HepG2 (cell line): ENCODE results near the gene KHK. TPM values are rescaled to one million over a fixed set of nuclear protein-coding genes. Genes with fewer than 3 reads are reported as not detected.

Source experiments
- CENPX ChIP-seq: sonication (generic); formaldehyde crosslinking; IDR thresholded peaks from 2 replicates; pipeline ENCODE4 v1.9.0; 2021; ENCODE audit warnings: mild to moderate bottlenecking, missing genetic modification reagents, moderate library complexity
- GMEB1 ChIP-seq: sonication (generic); formaldehyde crosslinking; IDR thresholded peaks from 2 replicates; pipeline ENCODE4 v1.5.1; 2020; ENCODE audit warnings: missing genetic modification reagents, mild to moderate bottlenecking, borderline replicate concordance
- HNF1B ChIP-seq: sonication (generic); formaldehyde crosslinking; IDR thresholded peaks from 2 replicates; pipeline ENCODE4 v1.5.1; 2020; ENCODE audit warnings: mild to moderate bottlenecking, moderate library complexity, missing genetic modification reagents
- HOXA9 ChIP-seq: sonication (generic); formaldehyde crosslinking; IDR thresholded peaks from 2 replicates; pipeline ENCODE4 v1.8.1; 2022; ENCODE audit warnings: missing genetic modification reagents, mild to moderate bottlenecking, moderate library complexity, borderline replicate concordance
- NR3C1 ChIP-seq: sonication (generic); formaldehyde crosslinking; IDR thresholded peaks from 2 replicates; pipeline ENCODE4 v1.4.0; 2020; ENCODE audit warnings: missing genetic modification reagents
- RXRB ChIP-seq: IDR thresholded peaks from 2 replicates; pipeline ENCODE4 v1.6.1; 2016; ENCODE audit warnings: borderline replicate concordance, missing genetic modification reagents, missing compliant biosample characterization
- SMARCC2 ChIP-seq: fragments of 450-650 bp; IDR thresholded peaks from 2 replicates; pipeline ENCODE4 v1.6.1; 2017; ENCODE audit warnings: antibody characterized with exemption, mild to moderate bottlenecking
- SMC3 ChIP-seq: IDR thresholded peaks from 2 replicates; pipeline ENCODE4 v1.6.1; 2011; ENCODE audit warnings: low read length, improper control_type of control experiment
- TCF12 ChIP-seq, 2 experiments: fragments of 450-650 bp in 1 of 2; sonication (generic) in 1 of 2; formaldehyde crosslinking in 1 of 2; IDR thresholded peaks; 2 replicates each; pipeline versions ENCODE4 v1.6.1 to v1.8.0; 2017 to 2022; ENCODE audit warnings: antibody characterized with exemption in 1 of 2, mild to moderate bottlenecking in 1 of 2, missing genetic modification reagents in 1 of 2, moderate library complexity in 1 of 2
- TGIF2 ChIP-seq: IDR thresholded peaks from 2 replicates; pipeline ENCODE4 v1.6.1; 2016; ENCODE audit warnings: control low read depth, missing compliant biosample characterization
- TRIM22 ChIP-seq: fragments of 450-650 bp; IDR thresholded peaks from 2 replicates; pipeline ENCODE4 v1.6.1; 2017
- ZFX ChIP-seq: sonication (generic); formaldehyde crosslinking; IDR thresholded peaks from 2 replicates; pipeline ENCODE4 v1.4.0; 2020; ENCODE audit warnings: mild to moderate bottlenecking, low read depth, missing genetic modification reagents, moderate library complexity
- ZNF136 ChIP-seq: sonication (generic); formaldehyde crosslinking; IDR thresholded peaks from 2 replicates; pipeline ENCODE4 v1.8.1; 2022; ENCODE audit warnings: low read depth, mild to moderate bottlenecking, moderate library complexity, missing genetic modification reagents
- ZNF160 ChIP-seq: sonication (generic); formaldehyde crosslinking; IDR thresholded peaks from 2 replicates; pipeline ENCODE4 v1.8.0; 2022; ENCODE audit warnings: mild to moderate bottlenecking, inconsistent platforms, missing genetic modification reagents
- ZNF296 ChIP-seq: sonication (generic); formaldehyde crosslinking; conservative IDR thresholded peaks from 2 replicates; pipeline ENCODE4 v1.5.0; 2020; ENCODE audit warnings: mild to moderate bottlenecking, missing genetic modification reagents
- ZNF335 ChIP-seq: sonication (generic); formaldehyde crosslinking; IDR thresholded peaks from 2 replicates; pipeline ENCODE4 v1.4.0; 2020; ENCODE audit warnings: missing genetic modification reagents
- ZNF343 ChIP-seq: sonication (generic); formaldehyde crosslinking; IDR thresholded peaks from 2 replicates; pipeline ENCODE4 v1.4.0; 2020; ENCODE audit warnings: mild to moderate bottlenecking, missing genetic modification reagents
- ZNF746 ChIP-seq: sonication (generic); formaldehyde crosslinking; IDR thresholded peaks from 2 replicates; pipeline ENCODE4 v1.8.0; 2022; ENCODE audit warnings: mild to moderate bottlenecking, missing genetic modification reagents
- ZNF790 ChIP-seq: sonication (generic); formaldehyde crosslinking; IDR thresholded peaks from 2 replicates; pipeline ENCODE4 v1.8.0; 2022; ENCODE audit warnings: missing genetic modification reagents, mild to moderate bottlenecking, borderline replicate concordance
- ZSCAN29 ChIP-seq: sonication (generic); formaldehyde crosslinking; conservative IDR thresholded peaks from 2 replicates; pipeline ENCODE4 v1.4.0; 2020; ENCODE audit warnings: mild to moderate bottlenecking, missing genetic modification reagents
- polyA plus RNA-seq, 8 experiments: library from polyadenylated mRNA; depleted of rRNA in 3 of 8; stranded (reverse) in 7 of 8; unstranded in 1 of 8; fragments of >200 nt; fragmentation: Illumina TruSeq in 4 of 8; extraction: Trizol in 4 of 8; gene quantifications; 2 replicates each; pipeline versions ENCODE4 v1.2.1 to v1.2.3, GENCODE V29; 2011 to 2016; ENCODE audit warnings: low read depth in 4 of 8, missing spikeins in 1 of 8, mixed read lengths in 1 of 8; ENCODE audit not compliant: insufficient read depth in 1 of 8
- total RNA-seq, 5 experiments: library from RNA; depleted of rRNA; stranded (reverse); fragments of >200 nt; fragmentation: Illumina TruSeq; extraction: Trizol; gene quantifications; 2 replicates each; pipeline ENCODE4 v1.2.3, GENCODE V29; 2016; ENCODE audit warnings: low read depth in 1 of 5
- TF ChIP-seq, protein P1 (sequence below): sonication (generic); formaldehyde crosslinking; IDR thresholded peaks from 2 replicates; pipeline ENCODE4 v1.4.0; 2020; ENCODE audit warnings: missing genetic modification reagents

Gene KHK
- total and polyA plus RNA-seq, 2 of the 13 experiments (the other 11 are each of a cell fraction or from before 2014, with no cell fraction given): 40.9 to 99.2 TPM

DNA sequence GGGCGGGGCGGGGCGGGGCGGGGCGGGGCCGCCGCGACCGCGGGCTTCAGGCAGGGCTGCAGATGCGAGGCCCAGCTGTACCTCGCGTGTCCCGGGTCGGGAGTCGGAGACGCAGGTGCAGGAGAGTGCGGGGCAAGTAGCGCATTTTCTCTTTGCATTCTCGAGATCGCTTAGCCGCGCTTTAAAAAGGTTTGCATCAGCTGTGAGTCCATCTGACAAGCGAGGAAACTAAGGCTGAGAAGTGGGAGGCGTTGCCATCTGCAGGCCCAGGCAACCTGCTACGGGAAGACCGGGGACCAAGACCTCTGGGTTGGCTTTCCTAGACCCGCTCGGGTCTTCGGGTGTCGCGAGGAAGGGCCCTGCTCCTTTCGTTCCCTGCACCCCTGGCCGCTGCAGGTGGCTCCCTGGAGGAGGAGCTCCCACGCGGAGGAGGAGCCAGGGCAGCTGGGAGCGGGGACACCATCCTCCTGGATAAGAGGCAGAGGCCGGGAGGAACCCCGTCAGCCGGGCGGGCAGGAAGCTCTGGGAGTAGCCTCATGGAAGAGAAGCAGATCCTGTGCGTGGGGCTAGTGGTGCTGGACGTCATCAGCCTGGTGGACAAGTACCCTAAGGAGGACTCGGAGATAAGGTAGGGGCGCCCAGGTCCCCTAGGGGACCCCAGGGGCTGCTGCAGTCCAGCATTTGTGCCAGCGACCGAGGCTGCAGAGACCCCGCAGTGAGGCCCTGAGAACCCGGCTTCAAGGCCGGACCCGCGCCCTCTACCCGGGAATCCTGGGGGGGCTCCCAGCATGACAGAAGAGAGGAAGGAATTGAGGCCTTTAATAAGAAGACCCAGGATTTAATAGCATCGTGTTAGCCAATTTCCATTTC, at the start of gene KHK (continued):
- TF ChIP-seq GMEB1 (CRISPR knock-in tag) (peak; percentile 54; the same call in 1 of the 2 replicates), TRIM22 (no peak), ZNF160 (CRISPR knock-in tag) (no peak), ZNF790 (CRISPR knock-in tag) (peak; percentile 67; the same call in 1 of the 2 replicates), CENPX (no peak), ZNF335 (CRISPR knock-in tag) (0 out of 2 replicates have a peak, but pooled peaks have one; percentile 52), SMARCC2 (no peak), ZNF343 (CRISPR knock-in tag) (peak; percentile 66; the same call in 1 of the 2 replicates), NR3C1 (CRISPR knock-in tag) (no peak), HOXA9 (0 out of 2 replicates have a peak, but pooled peaks have one; percentile 54), RXRB (no peak), HNF1B (CRISPR knock-in tag) (peak; percentile 19; the same call in 1 of the 2 replicates), SMC3 (no peak), ZNF746 (CRISPR knock-in tag) (no peak), ZNF136 (no peak; the same call in 1 of the 2 replicates), TCF12 (IDR thresholded peaks at IDR 0.05) (no peak), TCF12 (CRISPR knock-in tag; IDR thresholded peaks at IDR 0.05) (peak; percentile 76; the same call in 1 of the 2 replicates), ZSCAN29 (CRISPR knock-in tag) (0 out of 2 replicates have a peak, but pooled peaks have one; percentile 11), ZFX (CRISPR knock-in tag) (peak; percentile 87), ZNF296 (CRISPR knock-in tag) (no peak), TGIF2 (CRISPR knock-in tag) (no peak; the same call in 1 of the 2 replicates)
- TF ChIP-seq, protein P1, sequence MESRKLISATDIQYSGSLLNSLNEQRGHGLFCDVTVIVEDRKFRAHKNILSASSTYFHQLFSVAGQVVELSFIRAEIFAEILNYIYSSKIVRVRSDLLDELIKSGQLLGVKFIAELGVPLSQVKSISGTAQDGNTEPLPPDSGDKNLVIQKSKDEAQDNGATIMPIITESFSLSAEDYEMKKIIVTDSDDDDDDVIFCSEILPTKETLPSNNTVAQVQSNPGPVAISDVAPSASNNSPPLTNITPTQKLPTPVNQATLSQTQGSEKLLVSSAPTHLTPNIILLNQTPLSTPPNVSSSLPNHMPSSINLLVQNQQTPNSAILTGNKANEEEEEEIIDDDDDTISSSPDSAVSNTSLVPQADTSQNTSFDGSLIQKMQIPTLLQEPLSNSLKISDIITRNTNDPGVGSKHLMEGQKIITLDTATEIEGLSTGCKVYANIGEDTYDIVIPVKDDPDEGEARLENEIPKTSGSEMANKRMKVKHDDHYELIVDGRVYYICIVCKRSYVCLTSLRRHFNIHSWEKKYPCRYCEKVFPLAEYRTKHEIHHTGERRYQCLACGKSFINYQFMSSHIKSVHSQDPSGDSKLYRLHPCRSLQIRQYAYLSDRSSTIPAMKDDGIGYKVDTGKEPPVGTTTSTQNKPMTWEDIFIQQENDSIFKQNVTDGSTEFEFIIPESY: no peak
